ENCODE data around the gene GP9.
"Not testable (repeated sequence)": the region's sequence is repeated elsewhere in the genome, so short reads cannot be mapped to it uniquely, and the experiment has no call there.

- TF ChIP-seq, protein P1, sequence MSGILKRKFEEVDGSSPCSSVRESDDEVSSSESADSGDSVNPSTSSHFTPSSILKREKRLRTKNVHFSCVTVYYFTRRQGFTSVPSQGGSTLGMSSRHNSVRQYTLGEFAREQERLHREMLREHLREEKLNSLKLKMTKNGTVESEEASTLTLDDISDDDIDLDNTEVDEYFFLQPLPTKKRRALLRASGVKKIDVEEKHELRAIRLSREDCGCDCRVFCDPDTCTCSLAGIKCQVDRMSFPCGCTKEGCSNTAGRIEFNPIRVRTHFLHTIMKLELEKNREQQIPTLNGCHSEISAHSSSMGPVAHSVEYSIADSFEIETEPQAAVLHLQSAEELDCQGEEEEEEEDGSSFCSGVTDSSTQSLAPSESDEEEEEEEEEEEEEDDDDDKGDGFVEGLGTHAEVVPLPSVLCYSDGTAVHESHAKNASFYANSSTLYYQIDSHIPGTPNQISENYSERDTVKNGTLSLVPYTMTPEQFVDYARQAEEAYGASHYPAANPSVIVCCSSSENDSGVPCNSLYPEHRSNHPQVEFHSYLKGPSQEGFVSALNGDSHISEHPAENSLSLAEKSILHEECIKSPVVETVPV (CRISPR knock-in tag; IDR thresholded peaks at IDR 0.05), result not testable (repeated sequence)
- not testable (repeated sequence) for TF ChIP-seq RARB (CRISPR knock-in tag; IDR thresholded peaks at IDR 0.05); ZC3H10 (CRISPR knock-in tag; IDR thresholded peaks at IDR 0.05); ZFP3 (CRISPR knock-in tag; IDR thresholded peaks at IDR 0.05); PPARA (CRISPR knock-in tag; IDR thresholded peaks at IDR 0.05; ENCODE audit: borderline replicate concordance); ISL1 (CRISPR knock-in tag; IDR thresholded peaks at IDR 0.05); ESRRG (CRISPR knock-in tag; IDR thresholded peaks at IDR 0.05); BACH2 (CRISPR knock-in tag; IDR thresholded peaks at IDR 0.05; ENCODE audit: borderline replicate concordance); SNAI2 (CRISPR knock-in tag; IDR thresholded peaks at IDR 0.05)
- TF ChIP-seq, protein P2, sequence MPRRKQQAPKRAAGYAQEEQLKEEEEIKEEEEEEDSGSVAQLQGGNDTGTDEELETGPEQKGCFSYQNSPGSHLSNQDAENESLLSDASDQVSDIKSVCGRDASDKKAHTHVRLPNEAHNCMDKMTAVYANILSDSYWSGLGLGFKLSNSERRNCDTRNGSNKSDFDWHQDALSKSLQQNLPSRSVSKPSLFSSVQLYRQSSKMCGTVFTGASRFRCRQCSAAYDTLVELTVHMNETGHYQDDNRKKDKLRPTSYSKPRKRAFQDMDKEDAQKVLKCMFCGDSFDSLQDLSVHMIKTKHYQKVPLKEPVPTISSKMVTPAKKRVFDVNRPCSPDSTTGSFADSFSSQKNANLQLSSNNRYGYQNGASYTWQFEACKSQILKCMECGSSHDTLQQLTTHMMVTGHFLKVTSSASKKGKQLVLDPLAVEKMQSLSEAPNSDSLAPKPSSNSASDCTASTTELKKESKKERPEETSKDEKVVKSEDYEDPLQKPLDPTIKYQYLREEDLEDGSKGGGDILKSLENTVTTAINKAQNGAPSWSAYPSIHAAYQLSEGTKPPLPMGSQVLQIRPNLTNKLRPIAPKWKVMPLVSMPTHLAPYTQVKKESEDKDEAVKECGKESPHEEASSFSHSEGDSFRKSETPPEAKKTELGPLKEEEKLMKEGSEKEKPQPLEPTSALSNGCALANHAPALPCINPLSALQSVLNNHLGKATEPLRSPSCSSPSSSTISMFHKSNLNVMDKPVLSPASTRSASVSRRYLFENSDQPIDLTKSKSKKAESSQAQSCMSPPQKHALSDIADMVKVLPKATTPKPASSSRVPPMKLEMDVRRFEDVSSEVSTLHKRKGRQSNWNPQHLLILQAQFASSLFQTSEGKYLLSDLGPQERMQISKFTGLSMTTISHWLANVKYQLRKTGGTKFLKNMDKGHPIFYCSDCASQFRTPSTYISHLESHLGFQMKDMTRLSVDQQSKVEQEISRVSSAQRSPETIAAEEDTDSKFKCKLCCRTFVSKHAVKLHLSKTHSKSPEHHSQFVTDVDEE (CRISPR knock-in tag; IDR thresholded peaks at IDR 0.05), result not testable (repeated sequence)
Observed at GRCh38 chr3:129067719-129068118, 7.1 kb downstream of the GP9 start.

Data from SK-N-SH treated with all-trans-retinoic acid at 6 μM for 48 hours (cell line).